ENCODE measurements around the gene DDX10. TPM values are rescaled to one million over a fixed set of nuclear protein-coding genes. Genes with fewer than 3 reads are reported as not detected.
"Not testable (repeated sequence)": the region's sequence is repeated elsewhere in the genome, so short reads cannot be mapped to it uniquely, and the experiment has no call there.

The DDX10 gene
- total RNA-seq, 2 donors from 2014 or later: 12.6 to 17.6 TPM

DNA sequence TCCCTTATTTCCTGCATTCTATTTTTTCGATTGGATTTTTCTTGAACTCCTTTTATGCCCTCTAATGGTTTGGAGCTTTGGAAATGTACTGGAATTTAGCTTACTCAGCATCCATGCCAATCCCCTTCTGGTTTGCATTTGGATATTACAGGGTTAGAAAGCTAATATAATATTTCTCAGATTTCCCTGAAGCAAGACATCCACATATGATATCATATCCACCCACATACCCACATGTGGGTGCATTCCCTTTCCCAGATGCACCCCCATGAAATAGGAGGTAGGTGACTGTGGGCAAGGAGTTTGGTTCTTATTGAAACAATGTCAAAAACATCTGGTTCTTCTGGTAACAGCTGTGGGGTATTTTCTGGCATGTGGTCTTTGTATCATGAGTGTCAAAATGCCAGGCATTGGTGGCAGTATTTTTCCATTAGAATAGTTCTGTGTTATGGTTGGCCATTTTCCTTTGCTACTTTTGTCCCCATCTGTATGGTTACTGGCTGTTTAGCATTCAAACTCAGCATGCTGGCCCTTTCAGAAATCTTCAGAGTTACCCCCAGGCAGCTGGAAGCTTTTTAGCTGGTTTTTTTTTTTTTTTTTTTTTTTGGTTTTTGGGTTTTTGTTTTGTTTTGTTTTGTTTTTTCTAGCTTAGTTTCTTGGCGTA, 32.7 kb upstream of the DDX10 start:
- H3K27ac ChIP-seq: no peak overlapping the region
- intact Hi-C loops (cut with DNase I): no loop called here
- no peaks in the 10 kb centered on the region for H3K27me3 ChIP-seq
- no peak overlapping the region for H3K4me3 ChIP-seq
- DNase-seq: no peak
- no peaks in the 10 kb centered on the region for H3K4me1 ChIP-seq
- TF ChIP-seq, protein P1, sequence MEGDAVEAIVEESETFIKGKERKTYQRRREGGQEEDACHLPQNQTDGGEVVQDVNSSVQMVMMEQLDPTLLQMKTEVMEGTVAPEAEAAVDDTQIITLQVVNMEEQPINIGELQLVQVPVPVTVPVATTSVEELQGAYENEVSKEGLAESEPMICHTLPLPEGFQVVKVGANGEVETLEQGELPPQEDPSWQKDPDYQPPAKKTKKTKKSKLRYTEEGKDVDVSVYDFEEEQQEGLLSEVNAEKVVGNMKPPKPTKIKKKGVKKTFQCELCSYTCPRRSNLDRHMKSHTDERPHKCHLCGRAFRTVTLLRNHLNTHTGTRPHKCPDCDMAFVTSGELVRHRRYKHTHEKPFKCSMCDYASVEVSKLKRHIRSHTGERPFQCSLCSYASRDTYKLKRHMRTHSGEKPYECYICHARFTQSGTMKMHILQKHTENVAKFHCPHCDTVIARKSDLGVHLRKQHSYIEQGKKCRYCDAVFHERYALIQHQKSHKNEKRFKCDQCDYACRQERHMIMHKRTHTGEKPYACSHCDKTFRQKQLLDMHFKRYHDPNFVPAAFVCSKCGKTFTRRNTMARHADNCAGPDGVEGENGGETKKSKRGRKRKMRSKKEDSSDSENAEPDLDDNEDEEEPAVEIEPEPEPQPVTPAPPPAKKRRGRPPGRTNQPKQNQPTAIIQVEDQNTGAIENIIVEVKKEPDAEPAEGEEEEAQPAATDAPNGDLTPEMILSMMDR (IDR thresholded peaks at IDR 0.05): no peak
- no peaks in the 10 kb centered on the region for H3K9me3 ChIP-seq
- H3K9ac ChIP-seq (ENCODE audit: low read depth in 2 of 2, low read length in 2 of 2): no peak overlapping the region
- H3K36me3 ChIP-seq: no peaks in the 10 kb centered on the region

DNA sequence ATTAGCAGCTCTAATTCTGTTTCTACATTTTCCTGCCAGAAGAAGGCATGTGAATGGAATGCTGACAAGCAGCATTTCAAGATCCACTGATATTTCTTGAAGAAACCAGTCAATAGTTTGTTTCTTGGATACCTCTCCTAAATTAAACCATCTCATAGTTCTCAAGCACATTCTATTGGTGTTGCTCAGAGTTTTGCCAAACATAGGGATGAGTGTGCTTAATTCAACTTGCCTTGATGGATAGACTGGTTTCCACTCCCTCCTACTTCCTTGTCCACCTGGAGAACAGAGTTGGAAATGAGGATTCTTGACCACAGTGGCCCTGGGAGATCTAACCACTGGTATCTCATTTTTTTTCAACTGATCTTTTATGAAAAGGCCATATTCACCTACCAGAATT, 29.8 kb upstream of the DDX10 start:
- intact Hi-C loops (cut with DNase I): no loop called here
- Histone ChIP-seq H3K27ac (no peak overlapping the region), H3K27me3 (no peaks in the 10 kb centered on the region), H3K9me3 (no peaks in the 10 kb centered on the region), H3K9ac (ENCODE audit: low read depth in 2 of 2, low read length in 2 of 2) (no peak overlapping the region), H3K4me3 (no peak overlapping the region), H3K4me1 (no peaks in the 10 kb centered on the region), H3K36me3 (no peaks in the 10 kb centered on the region)
- DNase-seq: no peak
- TF ChIP-seq, protein P1 (IDR thresholded peaks at IDR 0.05): no peak

DNA sequence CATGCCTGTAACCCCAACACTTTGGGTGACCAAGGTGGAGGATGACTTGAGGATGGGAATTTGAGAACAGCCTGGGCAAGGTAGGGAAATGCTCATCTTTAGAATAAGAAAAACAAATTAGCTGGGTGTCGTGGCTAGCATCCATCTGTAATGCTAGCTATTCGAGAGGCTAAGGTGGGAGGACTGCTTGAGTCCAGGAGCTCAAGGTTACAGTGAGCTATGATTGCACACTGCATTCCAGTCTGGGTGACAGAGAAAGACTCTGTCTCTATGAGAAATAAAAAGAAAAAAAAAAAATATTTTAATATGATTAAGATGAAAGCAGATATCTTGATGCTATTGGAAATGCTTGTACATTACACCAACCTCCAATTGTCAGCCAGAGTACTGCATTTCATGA, 28.6 kb upstream of the DDX10 start:
- Histone ChIP-seq H3K27ac (no peak overlapping the region), H3K27me3 (no peaks in the 10 kb centered on the region), H3K9ac (ENCODE audit: low read depth in 2 of 2, low read length in 2 of 2) (no peak overlapping the region), H3K4me3 (no peak overlapping the region), H3K4me1 (no peaks in the 10 kb centered on the region), H3K36me3 (no peaks in the 10 kb centered on the region), H3K9me3 (no peaks in the 10 kb centered on the region)
- intact Hi-C loops (cut with DNase I): no loop called here
- TF ChIP-seq, protein P1 (IDR thresholded peaks at IDR 0.05): no peak
- DNase-seq: no peak

DNA sequence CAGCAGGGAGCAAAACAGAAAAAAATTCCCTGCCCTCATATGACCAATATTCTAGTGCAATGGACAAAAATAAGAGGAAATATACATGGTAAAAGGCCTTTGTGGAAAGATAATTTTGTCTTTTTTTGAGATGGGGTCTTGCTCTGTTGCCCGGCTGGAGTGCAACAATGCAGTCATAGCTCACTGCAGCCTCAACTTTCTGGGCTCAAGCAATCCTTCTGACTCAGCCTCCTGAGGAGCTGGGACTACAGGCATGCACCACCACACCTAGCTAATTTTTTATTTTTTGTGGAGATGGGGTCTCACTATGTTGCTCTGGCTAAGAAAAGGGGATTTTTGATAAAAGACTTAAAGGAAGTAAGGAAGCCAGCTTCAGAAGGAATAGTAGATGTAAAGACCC, 25.7 kb upstream of the DDX10 start:
- TF ChIP-seq, protein P1 (IDR thresholded peaks at IDR 0.05): no peak
- Histone ChIP-seq H3K36me3 (no peaks in the 10 kb centered on the region), H3K9ac (ENCODE audit: low read depth in 2 of 2, low read length in 2 of 2) (no peak overlapping the region), H3K4me1 (no peaks in the 10 kb centered on the region), H3K4me3 (no peak overlapping the region), H3K27me3 (no peaks in the 10 kb centered on the region), H3K27ac (no peak overlapping the region), H3K9me3 (no peaks in the 10 kb centered on the region)
- no peak for DNase-seq
- intact Hi-C loops (cut with DNase I): no loop called here

DNA sequence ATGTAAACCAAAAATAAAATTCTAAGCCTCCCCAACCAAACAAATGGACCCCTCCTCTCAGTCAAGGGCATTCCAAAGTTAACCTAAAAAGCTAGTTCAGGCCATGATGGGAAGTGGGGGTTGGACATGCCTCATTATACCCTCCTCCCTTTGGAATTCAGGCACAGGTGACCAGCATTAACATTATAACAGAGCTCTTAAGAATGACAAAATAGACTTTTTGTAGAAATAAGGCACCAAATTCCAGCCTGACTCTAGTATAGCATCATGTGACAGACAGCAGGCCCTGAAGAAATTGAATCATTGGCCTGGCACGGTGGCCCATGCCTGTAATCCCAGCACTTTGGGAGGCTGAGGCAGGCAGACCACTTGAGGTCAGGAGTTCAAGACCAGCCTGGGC, 23.1 kb upstream of the DDX10 start:
- intact Hi-C loops (cut with DNase I); DNase-seq; H3K27me3 ChIP-seq; H3K4me1 ChIP-seq; H3K36me3 ChIP-seq; H3K4me3 ChIP-seq; H3K9ac ChIP-seq (ENCODE audit: low read depth in 2 of 2, low read length in 2 of 2); H3K27ac ChIP-seq; H3K9me3 ChIP-seq: not testable (repeated sequence)

DNA sequence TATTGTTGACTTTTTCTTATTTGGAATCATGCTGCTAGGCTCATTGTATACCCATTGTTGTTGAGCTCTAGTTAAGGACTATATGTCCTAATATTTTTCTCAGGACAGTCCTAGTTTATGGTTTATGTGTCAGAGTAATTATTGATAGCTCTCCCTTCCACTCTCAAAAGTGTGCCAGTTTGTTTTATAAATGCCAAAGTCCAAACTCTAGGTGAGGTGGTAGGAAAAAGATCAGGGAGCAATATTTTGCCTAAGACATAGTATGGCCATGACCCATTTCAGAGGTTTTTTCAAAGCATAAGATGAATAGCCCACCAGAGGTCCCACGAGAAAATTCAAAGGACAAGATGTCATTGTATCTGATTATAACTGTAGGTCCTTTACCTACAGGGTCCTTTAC, 20.9 kb upstream of the DDX10 start:
- H3K36me3 ChIP-seq: no peaks in the 10 kb centered on the region
- TF ChIP-seq, protein P1 (IDR thresholded peaks at IDR 0.05): no peak
- no peak overlapping the region for H3K9ac ChIP-seq (ENCODE audit: low read depth in 2 of 2, low read length in 2 of 2)
- H3K4me3 ChIP-seq: no peak overlapping the region
- intact Hi-C loops (cut with DNase I): no loop called here
- no peak overlapping the region for H3K27ac ChIP-seq
- peaks cover 4% of the 10 kb centered on the region for H3K4me1 ChIP-seq
- no peaks in the 10 kb centered on the region for H3K9me3 ChIP-seq
- no peak for DNase-seq
- H3K27me3 ChIP-seq: no peaks in the 10 kb centered on the region

All from colonic mucosa (tissue), 4 donors.